GM18498 (cell line): ENCODE measurements around the gene FAM107B.
"Not testable (repeated sequence)": the region's sequence is repeated elsewhere in the genome, so short reads cannot be mapped to it uniquely, and the experiment has no call there.

Source experiments
- ATAC-seq: cut with Tn5 transposase; IDR thresholded peaks from one replicate; pipeline ENCODE4 v1.9.1; 2021; ENCODE audit warnings: mild to moderate bottlenecking, moderate library complexity; ENCODE audit not compliant: unreplicated experiment

Gene FAM107B

GRCh38 chr10:14696821-14697220 lies 77.9 kb downstream of the FAM107B start:
- ATAC-seq = no peak

DNA sequence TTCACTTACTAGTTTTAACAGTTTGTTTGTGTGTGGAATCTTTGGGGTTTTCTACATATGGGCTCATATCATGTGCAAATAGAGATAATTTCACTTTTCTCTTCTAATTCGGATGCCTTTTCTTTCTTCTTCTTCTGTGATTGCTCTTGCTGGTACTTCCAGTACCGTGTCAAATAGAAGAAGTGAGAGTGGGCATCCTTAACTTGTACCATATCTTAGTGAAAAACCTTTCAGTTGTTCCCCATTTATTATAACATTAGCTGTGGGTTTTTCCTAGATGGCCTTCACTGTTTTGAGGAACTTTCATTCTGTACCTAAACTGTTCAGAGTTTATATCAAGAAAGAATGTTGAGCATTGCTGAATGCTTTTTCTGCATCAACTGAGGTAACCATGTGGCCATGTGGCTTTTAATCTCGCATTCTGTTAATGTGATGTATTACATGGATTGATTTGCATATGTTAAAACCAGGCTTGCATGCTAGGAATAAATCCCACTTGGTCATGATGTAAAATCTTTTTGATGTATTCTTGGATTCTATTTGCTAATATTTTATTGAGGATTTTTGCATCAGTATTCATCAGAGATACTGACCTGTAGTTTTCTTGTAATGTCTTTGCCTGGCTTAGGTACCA lies 78.7 kb downstream of the FAM107B start:
- ATAC-seq = no peak

DNA sequence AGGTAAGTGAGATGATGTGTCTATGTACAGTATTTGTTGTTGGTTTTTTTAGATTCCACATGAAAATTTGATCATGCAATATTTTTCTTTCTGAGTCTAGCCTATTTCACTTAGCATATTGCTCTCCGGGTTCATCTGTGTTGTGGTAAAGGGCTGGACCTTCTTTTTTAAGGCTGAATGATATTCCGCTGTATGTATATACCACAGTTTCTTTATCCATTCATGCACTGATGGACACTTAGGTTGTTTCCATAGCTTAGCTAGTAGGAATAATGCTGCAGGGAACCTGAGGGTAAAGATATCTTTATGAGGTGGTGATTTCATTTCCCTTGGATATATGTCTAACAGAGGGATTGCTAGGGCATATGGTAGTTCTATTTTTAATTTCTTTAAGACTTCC lies 80.8 kb downstream of the FAM107B start:
- ATAC-seq = no peak

- no peak for ATAC-seq
Observed at GRCh38 chr10:14692344-14693076, 82.2 kb downstream of the FAM107B start.

GRCh38 chr10:14691359-14691758 lies 83.3 kb downstream of the FAM107B start:
- no peak for ATAC-seq

DNA sequence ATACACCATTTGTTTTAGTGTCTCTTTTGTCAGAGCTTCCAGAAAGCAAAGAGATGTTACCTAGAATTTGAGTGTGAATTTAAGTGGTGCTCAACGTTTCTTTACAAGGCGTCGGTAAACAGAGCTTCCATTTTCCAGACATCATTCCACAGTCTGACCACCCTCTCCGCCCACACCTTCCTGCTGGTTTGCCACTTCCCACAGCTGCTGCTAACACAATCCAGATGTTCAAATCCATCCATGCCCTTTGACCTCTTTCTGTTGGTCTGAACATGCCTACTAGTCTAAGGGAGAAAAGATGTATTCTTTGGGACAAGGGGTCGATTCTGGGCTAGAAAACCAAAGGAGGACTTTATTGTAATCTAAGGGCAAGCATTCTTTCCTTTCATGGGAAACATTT lies 86.1 kb downstream of the FAM107B start:
- ATAC-seq = no peak

- ATAC-seq = not testable (repeated sequence)
Observed at GRCh38 chr10:14688189-14688588, 86.5 kb downstream of the FAM107B start.

DNA sequence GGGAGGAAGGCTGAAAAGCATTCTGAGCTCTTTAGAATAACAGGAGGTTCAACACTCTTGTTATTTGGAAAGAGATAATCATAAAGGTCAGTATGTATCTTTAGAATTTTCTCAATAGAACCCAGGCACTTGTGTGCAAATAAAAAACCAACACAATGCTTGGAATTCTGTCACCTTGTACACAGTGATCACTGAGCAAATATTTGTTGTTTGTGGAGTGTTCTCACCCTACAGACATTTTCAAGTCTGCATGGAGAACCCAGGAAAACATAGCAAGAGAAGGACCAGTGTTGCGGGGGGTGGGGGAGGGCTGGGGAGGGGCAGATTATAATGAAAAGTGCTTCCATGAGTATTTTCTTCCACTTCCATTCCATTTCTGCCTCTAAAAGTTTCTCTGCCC lies 87.4 kb downstream of the FAM107B start:
- no peak for ATAC-seq

- ATAC-seq = no peak
Observed at GRCh38 chr10:14686356-14686755, 88.3 kb downstream of the FAM107B start.

- ATAC-seq = no peak
Observed at GRCh38 chr10:14684354-14684753, 90.3 kb downstream of the FAM107B start.

GRCh38 chr10:14683256-14683655 lies 91.4 kb downstream of the FAM107B start:
- no peak for ATAC-seq

DNA sequence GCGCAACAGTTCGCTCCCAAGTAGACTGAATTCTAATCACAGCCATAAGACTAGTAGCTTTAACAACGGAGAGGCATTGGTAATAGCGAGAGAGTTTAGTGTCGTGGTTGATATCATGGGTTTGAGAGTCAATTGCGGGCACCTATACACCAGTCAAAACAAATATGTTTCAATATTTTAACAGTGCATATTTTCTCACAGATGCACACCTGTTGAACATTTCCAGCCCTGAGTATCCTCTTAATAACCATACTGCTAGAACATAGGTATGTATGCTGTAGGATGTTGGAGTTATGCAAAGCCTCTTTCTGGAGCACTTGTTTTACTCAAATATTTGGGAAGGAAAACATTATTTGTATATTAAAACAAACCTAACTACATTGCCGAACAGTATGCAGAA lies 92.9 kb downstream of the FAM107B start:
- no peak for ATAC-seq

DNA sequence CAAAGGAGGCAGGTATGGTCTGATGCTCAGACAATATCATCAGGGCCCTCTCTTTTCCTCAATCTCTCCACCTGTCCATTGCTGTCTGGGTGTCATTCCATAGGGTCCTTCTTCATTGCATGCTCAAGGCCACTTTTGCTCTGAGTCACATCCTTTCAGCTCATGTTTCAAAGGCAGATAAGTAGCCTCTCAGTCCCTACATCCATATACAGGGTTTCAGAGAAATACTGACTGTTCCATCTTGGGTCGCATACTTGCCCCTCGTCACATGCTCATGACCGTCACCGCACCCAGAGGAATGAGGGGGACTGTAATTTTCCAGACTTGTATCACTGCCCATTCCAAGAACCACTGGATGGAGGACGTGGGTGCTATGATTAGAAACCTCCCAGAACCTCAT lies 93.4 kb downstream of the FAM107B start:
- no peak for ATAC-seq

DNA sequence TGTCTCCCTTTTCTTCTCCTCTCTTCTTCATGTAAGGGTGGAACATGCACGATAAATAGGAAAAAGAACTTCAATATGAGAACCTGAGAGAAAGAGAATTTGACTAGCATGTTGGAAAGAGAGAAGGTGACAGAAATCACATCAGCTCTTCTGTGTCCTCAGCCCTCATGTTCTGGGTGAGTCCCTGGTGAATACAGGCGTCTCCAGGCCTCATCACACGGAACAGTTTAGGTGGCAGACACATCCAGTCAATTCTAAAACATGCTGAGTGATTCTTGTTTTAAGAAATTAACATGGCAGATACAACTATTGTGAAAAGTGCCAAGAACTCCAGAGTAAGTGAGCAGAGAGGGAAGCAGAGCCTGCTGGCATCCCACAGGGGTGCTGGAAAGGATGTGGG lies 96.1 kb downstream of the FAM107B start:
- ATAC-seq = no peak

- ATAC-seq = no peak
Observed at GRCh38 chr10:14676732-14677131, 98.0 kb downstream of the FAM107B start.

DNA sequence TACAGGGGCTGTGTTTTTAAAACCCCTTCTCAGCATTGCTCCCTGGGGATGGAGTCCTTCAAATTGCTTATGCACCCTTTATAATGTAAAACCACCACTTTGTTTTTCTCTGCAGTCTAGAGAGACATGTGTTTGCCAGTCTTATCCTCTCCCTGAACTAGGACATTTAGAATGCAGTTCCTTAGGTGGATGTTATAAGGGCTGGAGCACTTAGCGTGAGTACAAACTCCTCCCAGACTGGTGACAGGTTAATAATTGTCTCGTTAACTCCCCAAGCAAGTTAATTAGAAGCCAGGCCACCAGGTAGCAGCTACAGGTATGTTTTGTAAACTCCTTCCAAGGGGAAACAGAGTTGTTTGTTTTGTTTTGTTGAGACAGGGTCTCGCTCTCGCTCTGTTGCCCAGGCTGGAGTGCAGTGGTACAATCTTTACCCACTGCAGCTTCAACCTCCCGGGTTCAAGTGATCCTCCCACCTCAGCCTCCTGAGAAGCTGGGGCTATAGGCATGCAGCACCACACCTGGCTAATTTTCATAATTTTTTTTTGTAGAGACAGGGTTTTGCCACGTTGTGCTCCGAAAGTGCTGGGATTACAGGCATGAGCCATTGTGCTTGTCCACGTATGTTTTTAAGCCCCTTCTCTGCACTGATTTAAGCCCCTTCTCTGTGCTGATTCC lies 100.2 kb downstream of the FAM107B start:
- ATAC-seq = no peak

DNA sequence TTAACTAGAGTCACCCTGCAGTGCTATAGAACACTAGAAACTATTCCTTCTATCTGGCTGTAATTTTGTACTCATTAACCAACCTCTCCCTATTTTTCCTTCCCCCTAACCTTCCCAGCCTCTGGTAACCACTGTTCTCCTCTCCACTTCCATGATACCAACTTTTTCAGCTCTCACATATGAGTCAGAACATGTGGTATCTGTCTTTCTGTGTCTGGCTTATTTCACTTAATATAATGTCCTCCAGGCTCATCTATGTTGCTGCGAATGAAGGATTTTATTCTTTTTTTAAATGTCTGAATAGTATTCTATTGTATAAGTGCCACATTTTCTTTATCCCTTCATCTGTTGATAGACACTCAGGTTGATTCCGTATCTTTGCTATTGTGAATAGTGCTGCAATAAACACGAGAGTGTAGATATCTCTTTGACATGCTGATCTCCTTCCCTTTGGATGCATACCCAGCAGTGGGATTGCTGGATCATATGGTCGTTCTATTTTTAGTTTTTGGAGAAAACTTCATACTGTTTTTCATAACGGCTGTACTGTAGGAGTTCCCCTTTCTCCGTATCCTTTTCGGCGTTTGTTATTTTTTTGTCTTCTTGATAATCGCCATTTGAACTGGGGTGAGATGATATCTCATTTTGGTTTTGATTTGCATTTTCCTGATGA lies 101.4 kb downstream of the FAM107B start:
- ATAC-seq = no peak

DNA sequence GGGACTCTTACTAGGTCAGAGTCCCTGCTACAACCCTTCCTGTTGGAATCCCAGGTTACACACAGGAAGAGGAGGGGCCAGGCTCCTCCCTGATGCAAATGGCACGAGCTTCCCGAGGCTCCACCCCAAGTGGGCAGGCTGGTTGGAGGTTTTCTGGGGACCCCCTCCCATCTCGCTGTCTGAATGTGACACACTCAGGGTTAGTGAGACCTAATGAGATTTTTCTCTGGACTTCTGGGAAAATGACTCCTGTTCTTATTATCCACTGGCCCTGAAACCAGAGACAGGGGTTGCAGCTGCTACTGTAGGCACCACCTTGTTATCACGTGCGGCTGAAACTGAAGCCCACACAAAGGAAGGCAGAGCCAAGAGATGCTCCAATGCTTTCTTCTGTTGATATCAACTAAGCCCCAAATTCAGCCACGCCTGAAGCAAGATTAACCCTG lies 103.3 kb downstream of the FAM107B start:
- no peak for ATAC-seq

DNA sequence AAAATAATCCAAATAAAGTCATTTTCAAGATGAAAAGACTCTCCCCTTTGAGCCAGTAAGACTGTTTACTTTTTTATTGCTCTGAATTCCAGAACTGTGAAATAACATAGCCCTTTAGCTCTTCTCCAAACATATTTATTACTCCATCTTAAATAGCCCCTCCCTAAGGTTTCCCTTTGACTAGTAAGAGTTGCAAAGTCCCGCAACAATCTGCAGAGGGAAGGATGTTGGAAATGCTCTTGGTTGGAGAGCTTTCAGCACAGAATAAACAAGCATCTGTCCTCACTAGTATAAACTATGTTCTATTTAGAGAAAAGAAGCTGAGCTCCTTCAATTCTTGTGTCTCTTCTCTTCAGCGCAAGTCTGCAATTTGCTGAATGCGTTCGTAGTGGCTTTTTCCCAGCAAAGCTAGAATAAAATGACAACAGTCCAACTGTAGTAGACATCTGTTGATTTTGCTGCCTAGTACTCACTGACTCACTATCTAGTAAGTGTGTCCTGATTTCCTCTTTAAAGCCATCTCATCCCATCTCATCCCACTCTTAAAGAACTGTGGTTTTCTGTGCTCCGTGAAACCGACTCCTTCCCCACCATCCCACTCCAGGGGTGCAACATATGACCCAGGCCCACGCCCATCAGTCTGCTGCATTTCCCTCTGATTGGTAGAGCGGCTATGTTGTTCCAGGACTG lies 104.0 kb downstream of the FAM107B start:
- ATAC-seq = no peak

- ATAC-seq = no peak
Observed at GRCh38 chr10:14669576-14669975, 105.1 kb downstream of the FAM107B start.

DNA sequence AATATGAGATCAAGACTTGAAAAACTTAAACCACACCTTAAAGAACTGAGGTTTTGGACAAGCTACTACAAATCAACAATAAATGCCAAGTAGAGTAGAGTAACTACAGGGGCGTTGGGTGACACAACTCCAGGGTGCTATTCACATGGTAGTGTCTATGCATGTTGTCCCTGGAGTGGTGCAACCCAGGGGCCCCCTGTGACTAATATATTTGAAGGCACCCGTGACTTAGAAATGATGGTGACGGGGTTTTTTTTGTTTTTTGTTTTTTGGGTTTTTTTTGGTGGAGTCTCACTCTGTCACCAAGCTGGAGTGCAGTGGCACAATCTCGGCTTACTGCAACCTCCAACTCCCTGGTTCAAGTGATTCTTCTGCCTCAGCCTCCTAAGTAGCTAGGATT lies 106.9 kb downstream of the FAM107B start:
- no peak for ATAC-seq
